GM12878 (cell line): ENCODE results near the gene WNK2. TPM values are rescaled to one million over a fixed set of nuclear protein-coding genes. Genes with fewer than 3 reads are reported as not detected.

Experiments
- ATAC-seq: fragments of 200-7000 bp; cut with Tn5 transposase; 3 replicates; pipeline ENCODE4 v1.9.1; 2020; ENCODE audit warnings: mild to moderate bottlenecking, moderate library complexity
- BruUV-seq: library from RNA; stranded (reverse); fragments of 400-500 nt; replicated peaks from 2 replicates; lab custom pipeline; 2021; lab: Mats Ljungman, UMichigan
- CTCF ChIA-PET: fragments of 300-600 bp; sonication (Branson Sonifier 250); formaldehyde crosslinking; extraction: SDS; loops from one replicate; lab custom pipeline; 2021; ENCODE audit warnings: inconsistent platforms; lab: Yijun Ruan, JAX
- POLR2A ChIA-PET: fragments of 350-600 bp; formaldehyde crosslinking; extraction: SDS; loops from one replicate; lab custom pipeline; 2021; ENCODE audit warnings: inconsistent platforms; lab: Charles Lee
- RAD21 ChIA-PET: fragments of 300-600 bp; sonication (Branson Sonifier 250); formaldehyde crosslinking; loops from one replicate; lab custom pipeline; 2023; ENCODE audit warnings: antibody characterized with exemption; ENCODE audit not compliant: unreplicated experiment; lab: Charles Lee
- SMC1A ChIA-PET: fragments of 300-600 bp; sonication (Branson Sonifier 250); formaldehyde crosslinking; loops from one replicate; lab custom pipeline; 2023; ENCODE audit not compliant: unreplicated experiment, uncharacterized antibody; lab: Charles Lee
- DNase-seq: peaks from one replicate; pipeline ENCODE4 v3.0.0-alpha.2; 2011; ENCODE audit warnings: low read depth, low spot score
- FAIRE-seq: peaks from 3 replicates; lab custom pipeline; 2011; peaks lifted over from hg19 to GRCh38; lab: Jason Lieb, UNC
- H2AFZ ChIP-seq: 2 replicates; pipeline ENCODE4 v1.6.0; 2011; ENCODE audit warnings: low read depth, low read length, control low read depth; ENCODE audit not compliant: control insufficient read depth
- H3K27ac ChIP-seq: 2 replicates; pipeline ENCODE4 v1.5.1; 2011; ENCODE audit warnings: control low read depth; ENCODE audit not compliant: control insufficient read depth, insufficient read depth
- H3K27me3 ChIP-seq, 2 experiments: replicated peaks in 1 of 2; 2 replicates each; pipeline versions ENCODE4 v1.6.0 to v1.6.1; 2011; ENCODE audit warnings: low read length in 1 of 2; ENCODE audit not compliant: control insufficient read depth in 2 of 2, insufficient read depth in 2 of 2
- H3K36me3 ChIP-seq, 2 experiments: 2 replicates each; pipeline ENCODE4 v1.5.1; 2011; ENCODE audit warnings: low read length in 1 of 2; ENCODE audit not compliant: control insufficient read depth in 2 of 2, insufficient read depth in 2 of 2
- H3K4me1 ChIP-seq: 2 replicates; pipeline ENCODE4 v1.6.1; 2011; ENCODE audit warnings: mild to moderate bottlenecking, low read length, moderate library complexity, mixed read lengths; ENCODE audit not compliant: control insufficient read depth, insufficient read depth
- H3K4me2 ChIP-seq: 2 replicates; pipeline ENCODE4 v1.6.0; 2011; ENCODE audit warnings: control low read depth; ENCODE audit not compliant: control insufficient read depth, insufficient read depth
- H3K4me3 ChIP-seq: fragments of 200-600 bp; sonication (generic); 2 replicates; pipeline ENCODE4 v1.5.1; 2016
- H3K79me2 ChIP-seq: 2 replicates; pipeline ENCODE4 v1.6.0; 2011; ENCODE audit warnings: low read length; ENCODE audit not compliant: control insufficient read depth, insufficient read depth
- H3K9ac ChIP-seq: 2 replicates; pipeline ENCODE4 v1.8.0; 2011; ENCODE audit warnings: low read length, control low read depth, mixed read lengths; ENCODE audit not compliant: control insufficient read depth, insufficient read depth
- H3K9me3 ChIP-seq: replicated peaks from 3 replicates; pipeline ENCODE4 v1.5.1; 2011; ENCODE audit warnings: mild to moderate bottlenecking, low read length; ENCODE audit not compliant: control insufficient read depth, insufficient read depth
- H4K20me1 ChIP-seq: 2 replicates; pipeline ENCODE4 v1.6.0; 2011; ENCODE audit not compliant: control insufficient read depth, insufficient read depth
- DPF2 ChIP-seq: fragments of 450-650 bp; IDR thresholded peaks from 2 replicates; pipeline ENCODE4 v1.6.1; 2017; ENCODE audit warnings: mild to moderate bottlenecking
- IRF3 ChIP-seq: fragments of 450-650 bp; IDR thresholded peaks from 2 replicates; pipeline ENCODE4 v1.6.1; 2014; ENCODE audit warnings: mild to moderate bottlenecking
- IRF4 ChIP-seq: IDR thresholded peaks from 2 replicates; pipeline ENCODE4 v1.6.1; 2011; ENCODE audit warnings: low read depth, low read length
- MYC ChIP-seq: IDR thresholded peaks from 2 replicates; pipeline ENCODE4 v1.6.1; 2011; ENCODE audit warnings: mild to moderate bottlenecking, low read length, moderate library complexity, inconsistent platforms; ENCODE audit not compliant: insufficient read depth, insufficient replicate concordance, insufficient read length, severe bottlenecking
- USF1 ChIP-seq: IDR thresholded peaks from 2 replicates; pipeline ENCODE4 v1.6.1; 2011; ENCODE audit warnings: borderline replicate concordance, low read depth, mild to moderate bottlenecking, moderate library complexity, mixed read lengths, low read length; ENCODE audit not compliant: insufficient read depth; ENCODE audit errors: extremely low read length
- YY1 ChIP-seq: IDR thresholded peaks from 2 replicates; pipeline ENCODE4 v1.6.1; 2011; ENCODE audit warnings: low read depth, mild to moderate bottlenecking, low read length
- WGBS: methylation state at CpG from one replicate; pipeline ENCODE4 v1.1.6; 2016; ENCODE audit warnings: low lambda C conversion rate; ENCODE audit not compliant: insufficient replicate concordance, insufficient coverage; ENCODE audit errors: missing lambda C conversion rate; 5-methylcytosine and 5-hydroxymethylcytosine counted together
- in situ Hi-C: fragments of 300-500 bp; cut with MboI; formaldehyde crosslinking; loops from 9 replicates; pipeline ENCODE4 v1.14.3; 2018; ENCODE audit warnings: mixed read lengths
- intact Hi-C: fragments of 100-400 bp; cut with micrococcal nuclease; formaldehyde crosslinking; loops from one replicate; pipeline ENCODE4 v1.14.2; 2022; ENCODE audit not compliant: unreplicated experiment
- polyA plus RNA-seq, 11 experiments: library from polyadenylated mRNA; depleted of rRNA in 4 of 11; unstranded in 6 of 11; stranded (reverse) in 5 of 11; fragments of >200 nt; fragmentation: Nextera tagmentation in 4 of 11; fragmentation: Illumina TruSeq in 1 of 11; extraction: Ambion mirVana in 4 of 11; extraction: Trizol in 1 of 11; gene quantifications; 1 replicate in 1 of 11; 2 replicates in 10 of 11; pipeline versions ENCODE4 v1.2.1 to v1.2.3, GENCODE V29; 2011 to 2016; ENCODE audit warnings: inconsistent platforms in 2 of 11, missing spikeins in 2 of 11, low read depth in 1 of 11
- total RNA-seq, 4 experiments: library from RNA; depleted of rRNA in 3 of 4; stranded (reverse); fragments of >200 nt in 3 of 4; fragmentation: Illumina TruSeq in 1 of 4; extraction: Trizol in 1 of 4; gene quantifications; 2 replicates each; pipeline versions ENCODE4 v1.2.1 to v1.2.3, GENCODE V29; 2013 to 2021

The WNK2 gene
- total and polyA plus RNA-seq, 10 of the 15 experiments (the other 5 are each of a cell fraction or from before 2014, with no cell fraction given), result 0.15 TPM; not detected in 9

GRCh38 chr9:93261281-93261680, 77.3 kb downstream of the WNK2 start:
- POLR2A ChIA-PET, result no interaction called here
- TF ChIP-seq YY1 (no peak), IRF3 (no peak), USF1 (no peak)
- no TSS peak for BruUV-seq

GRCh38 chr9:93261735-93262523, 78.0 kb downstream of the WNK2 start:
- TF ChIP-seq DPF2 (no peak), USF1 (no peak), MYC (no peak), IRF4 (no peak)
- H3K79me2 ChIP-seq, result no peaks in the 10 kb centered on the region
- intact Hi-C loops, result no loop called here
- RAD21 ChIA-PET, result no interaction called here
- DNase-seq (no peak), FAIRE-seq (no peak), ATAC-seq (no peak)
- WGBS, result 33% methylated on average over 24 of the region's 26 CpGs
- H3K4me1 ChIP-seq, result no peaks in the 10 kb centered on the region
- H4K20me1 ChIP-seq, result no peaks in the 10 kb centered on the region
- no peak overlapping the region for H3K4me3 ChIP-seq
- H3K4me2 ChIP-seq, result no peak overlapping the region
- H3K9ac ChIP-seq, result no peak overlapping the region
- POLR2A ChIA-PET, result no interaction called here
- SMC1A ChIA-PET, result interaction anchor here (0.6 to 0.8 kb wide), 2 partner anchors 66 to 144 kb away, joined by 3 to 5 read pairs; no protein-coding TSS in a partner anchor
- H3K9me3 ChIP-seq, result no peaks in the 10 kb centered on the region
- no peak overlapping the region for H3K27ac ChIP-seq
- no peak overlapping the region for H2AFZ ChIP-seq
- no peaks in the 10 kb centered on the region for H3K27me3 ChIP-seq
- no TSS peak for BruUV-seq
- in situ Hi-C loops, result no loop called here
- CTCF ChIA-PET, result no interaction called here
- no peaks in the 10 kb centered on the region for H3K36me3 ChIP-seq

More at GRCh38 chr9:93261281-93261680, 77.3 kb downstream of the WNK2 start:
- no peak for FAIRE-seq
- RAD21 ChIA-PET, result no interaction called here
- no peak overlapping the region for H3K27ac ChIP-seq
- no peaks in the 10 kb centered on the region for H4K20me1 ChIP-seq
- H3K4me3 ChIP-seq, result no peak overlapping the region
- in situ Hi-C loops (no loop called here), intact Hi-C loops (no loop called here)
- no peaks in the 10 kb centered on the region for H3K36me3 ChIP-seq
- no peaks in the 10 kb centered on the region for H3K27me3 ChIP-seq
- CTCF ChIA-PET, result no interaction called here
- no peak overlapping the region for H3K4me2 ChIP-seq
- no peaks in the 10 kb centered on the region for H3K79me2 ChIP-seq
- 75% methylated on average over 10 of the region's 10 CpGs for WGBS
- H3K4me1 ChIP-seq, result no peaks in the 10 kb centered on the region
- no peak overlapping the region for H2AFZ ChIP-seq
- H3K9me3 ChIP-seq, result no peaks in the 10 kb centered on the region
- DNase-seq, result no peak
- SMC1A ChIA-PET, result interaction anchor here (0.6 kb wide), 1 partner anchor 144 kb away, joined by 5 read pairs; no protein-coding TSS in a partner anchor
- ATAC-seq, result no peak; the same call in 2 of the 3 replicates
- no peak overlapping the region for H3K9ac ChIP-seq
